ENCODE measurements around the gene NME3. TPM values are rescaled to one million over a fixed set of nuclear protein-coding genes. Genes with fewer than 3 reads are reported as not detected.

Gene NME3
- total and polyA plus RNA-seq, 12 donors = 0.95 to 1,073 (median 181) TPM

- Histone ChIP-seq H3K4me1 (replicated peaks in 1 of 2) (peaks cover 30 to 38% of the 10 kb centered on the region in 2 donors), H3K27me3 (no peaks in the 10 kb centered on the region), H3K9me3 (replicated peaks in 1 of 3) (no peaks in the 10 kb centered on the region), H3K4me3 (no peak overlapping the region), H3K36me3 (replicated peaks in 1 of 2) (peaks cover 0 to 44% of the 10 kb centered on the region in 2 donors), H3K27ac (peak overlapping the region in 1 of 5 donors; percentile 92)
- no peak for DNase-seq
- intact Hi-C loops (cut with DNase I) = no loop called here
- TF ChIP-seq CTCF (IDR thresholded peaks at IDR 0.05) (no peak), POLR2A (IDR thresholded peaks at IDR 0.05) (no peak)
- WGBS, 4 donors = 79 to 90% (median 86%) methylated on average over 10 to 30 of the region's 30 CpGs
Measured at GRCh38 chr16:1775006-1775845, 3.9 kb upstream of the NME3 start.

DNA sequence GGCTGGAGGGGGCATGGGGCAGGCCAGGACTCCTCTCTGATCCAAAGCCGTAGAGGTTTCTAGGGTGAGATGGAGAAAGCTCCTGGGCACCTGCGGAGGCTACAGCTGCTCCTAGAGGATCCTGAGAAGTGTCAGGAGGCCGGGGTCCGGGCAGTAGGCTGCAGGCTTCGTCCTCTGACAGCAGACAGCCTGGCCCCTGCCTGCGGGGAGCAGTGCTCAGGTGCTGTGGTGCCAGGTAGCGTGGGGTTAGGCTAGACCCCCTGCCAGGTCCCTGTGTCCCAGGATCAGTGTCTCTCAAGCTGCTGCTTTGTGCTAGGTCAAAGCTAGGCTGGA lies 3.1 kb upstream of the NME3 start:
- peak overlapping the region in 1 of 4 donors; percentile 91 for H3K4me3 ChIP-seq
- peak overlapping the region in 3 of 5 donors; percentile 87 to 93 (median 92) for H3K27ac ChIP-seq
- intact Hi-C loops (cut with DNase I) = loop anchor here in 1 of 2 donors (5.0 kb wide), 1 partner anchor 53 kb away; the partner anchor contains the start of genes FAHD1 and HAGH
- no peak for DNase-seq
- no peaks in the 10 kb centered on the region for H3K27me3 ChIP-seq
- peaks cover 26 to 37% of the 10 kb centered on the region in 2 donors for H3K4me1 ChIP-seq (replicated peaks in 1 of 2)
- no peaks in the 10 kb centered on the region for H3K9me3 ChIP-seq (replicated peaks in 1 of 3)
- H3K36me3 ChIP-seq (replicated peaks in 1 of 2) = peaks cover 0 to 39% of the 10 kb centered on the region in 2 donors
- TF ChIP-seq CTCF (IDR thresholded peaks at IDR 0.05) (no peak), POLR2A (IDR thresholded peaks at IDR 0.05) (no peak)
- WGBS, 4 donors = 77 to 85% (median 79%) methylated on average over 2 to 7 of the region's 7 CpGs

DNA sequence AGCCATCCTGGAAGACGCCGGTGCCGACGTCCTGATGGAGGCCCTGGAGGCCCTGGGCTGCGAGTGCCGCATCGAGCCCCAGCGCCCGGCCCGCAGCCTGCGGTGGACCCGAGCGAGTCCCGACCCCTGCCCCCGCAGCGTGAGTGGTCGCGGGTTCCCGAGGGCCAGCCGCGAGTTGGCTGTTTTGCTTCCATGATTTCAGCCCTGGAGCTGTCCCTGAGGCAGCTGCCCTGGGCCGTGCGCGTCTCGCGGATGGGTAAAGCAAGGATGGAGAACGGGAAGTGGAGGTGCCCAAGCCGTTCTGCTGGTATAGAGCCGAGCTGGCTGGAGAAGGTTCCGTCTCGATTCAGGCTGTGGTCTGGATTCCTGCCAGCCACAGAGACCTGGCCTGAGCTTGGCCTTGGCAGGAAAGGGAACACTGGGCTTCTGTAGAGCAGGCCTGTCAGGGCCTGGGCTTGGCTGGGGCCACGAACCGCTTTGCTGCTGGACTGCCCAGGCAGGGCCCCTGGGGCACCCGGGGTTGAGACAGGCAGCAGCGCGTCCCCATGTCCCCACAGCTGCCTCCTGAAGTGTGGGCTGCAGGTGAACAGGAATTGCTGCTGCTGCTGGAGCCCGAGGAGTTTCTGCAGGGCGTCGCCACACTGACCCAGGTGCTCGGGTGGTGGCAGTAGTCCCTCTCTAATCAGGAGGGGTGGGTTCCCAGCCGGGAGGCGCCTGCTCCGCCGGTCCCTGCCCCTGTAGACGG lies 2.5 kb upstream of the NME3 start:
- Histone ChIP-seq H3K27me3 (no peaks in the 10 kb centered on the region), H3K4me1 (replicated peaks in 1 of 2) (peaks cover 26 to 36% of the 10 kb centered on the region in 2 donors), H3K36me3 (replicated peaks in 1 of 2) (peaks cover 0 to 39% of the 10 kb centered on the region in 2 donors), H3K4me3 (peak overlapping the region; percentile 11 to 99 (median 64)), H3K27ac (peak overlapping the region; percentile 79 to 93 (median 91)), H3K9me3 (replicated peaks in 1 of 3) (no peaks in the 10 kb centered on the region)
- peak in 3 of 6 experiments; percentile 5 to 19 (median 17) for TF ChIP-seq CTCF (IDR thresholded peaks at IDR 0.05)
- no peak for TF ChIP-seq POLR2A (IDR thresholded peaks at IDR 0.05)
- intact Hi-C loops (cut with DNase I) = loop anchor here in 1 of 2 donors (5.0 kb wide), 1 partner anchor 53 kb away; the partner anchor contains the start of genes FAHD1 and HAGH
- peak in 6 of 7 donors; percentile 52 to 86 (median 72) for DNase-seq
- WGBS, 4 donors = 13 to 50% (median 26%) methylated on average over 5 to 45 of the region's 45 CpGs
